ENCODE measurements around the gene LINS1.

LINS1 gene

DNA sequence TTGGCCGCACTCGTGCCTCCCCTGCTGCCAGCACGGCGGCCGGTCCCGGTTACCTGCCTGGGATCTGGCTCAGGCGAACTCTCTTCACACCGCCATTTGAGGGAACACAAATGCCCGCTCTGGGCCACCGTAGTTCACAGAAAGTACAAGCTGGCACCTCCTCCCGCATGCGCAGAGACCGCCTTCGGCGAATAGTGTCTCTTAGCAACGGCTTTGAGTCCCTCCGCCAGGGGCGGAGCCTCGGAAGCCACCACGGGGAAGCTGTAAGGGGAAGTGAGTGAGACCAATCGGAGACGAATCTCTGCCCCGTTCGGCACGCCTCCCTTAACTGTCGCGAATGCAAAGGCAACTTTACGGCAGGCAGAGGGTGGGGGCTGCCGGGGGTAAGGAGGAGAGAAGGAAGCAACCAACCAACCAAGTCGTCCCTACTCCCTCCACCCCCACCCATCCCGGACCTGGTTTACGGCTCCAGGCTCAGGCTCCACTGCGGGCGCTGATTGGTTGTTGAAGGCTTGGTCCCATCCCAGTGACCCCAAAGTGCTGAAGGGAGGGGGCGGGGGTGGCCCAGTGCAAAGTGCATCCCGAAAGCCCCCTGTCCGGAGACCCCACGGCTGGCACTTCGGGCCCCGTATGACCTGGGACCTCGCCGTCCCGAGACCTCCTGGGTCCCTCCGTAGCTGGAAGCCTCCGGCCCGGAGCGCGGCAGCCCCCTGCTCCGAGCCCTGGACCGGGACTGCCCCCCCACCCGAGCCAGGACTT is at the start of gene LINS1, which contains the start of gene ASB7:
Gene LINS1 (minus strand): TSS at position 121 of the 759 bp plus-strand sequence. CDS start 21,342 bp downstream, outside the sequence.
Gene ASB7 (plus strand): TSS at position 526 of the 759 bp plus-strand sequence. CDS start 9,628 bp downstream, outside the sequence.
- DNase-seq (ENCODE audit: low read depth in 2 of 2) = peak; percentile 98 to 99

GRCh38 chr15:100651253-100651652 is 49.3 kb upstream of the LINS1 start:
- DNase-seq (ENCODE audit: low read depth in 2 of 2) = no peak

GRCh38 chr15:100650685-100651084 is 48.7 kb upstream of the LINS1 start:
- no peak for DNase-seq (ENCODE audit: low read depth in 2 of 2)

- DNase-seq (ENCODE audit: low read depth in 2 of 2) = no peak
Measured at GRCh38 chr15:100648951-100649350, 47.0 kb upstream of the LINS1 start.

DNA sequence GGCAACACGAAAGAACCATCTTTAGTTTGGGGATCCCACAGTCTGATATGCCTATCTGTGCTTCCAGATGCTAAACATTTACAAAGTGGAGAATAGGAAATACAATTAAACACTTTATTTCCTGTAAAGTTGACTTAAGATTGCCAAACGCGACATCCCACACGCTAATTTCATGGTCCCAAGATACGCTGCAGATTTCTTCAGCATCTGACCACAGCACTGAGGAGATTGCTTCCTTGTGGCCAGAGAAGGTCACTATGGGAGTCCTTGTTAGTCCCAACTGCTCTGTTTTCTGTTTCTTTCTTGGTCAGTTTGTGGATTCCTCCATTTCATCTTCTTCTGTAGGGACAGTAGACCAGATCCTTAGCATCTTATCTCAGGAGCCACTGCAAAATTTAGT is 43.7 kb upstream of the LINS1 start:
- no peak for DNase-seq (ENCODE audit: low read depth in 2 of 2)

GRCh38 chr15:100642950-100643338 is 41.0 kb upstream of the LINS1 start:
- no peak for DNase-seq (ENCODE audit: low read depth in 2 of 2)

GRCh38 chr15:100642213-100642949 is 40.4 kb upstream of the LINS1 start:
- DNase-seq (ENCODE audit: low read depth in 2 of 2) = no peak

- no peak for DNase-seq (ENCODE audit: low read depth in 2 of 2)
Measured at GRCh38 chr15:100638177-100638730, 36.3 kb upstream of the LINS1 start.

DNA sequence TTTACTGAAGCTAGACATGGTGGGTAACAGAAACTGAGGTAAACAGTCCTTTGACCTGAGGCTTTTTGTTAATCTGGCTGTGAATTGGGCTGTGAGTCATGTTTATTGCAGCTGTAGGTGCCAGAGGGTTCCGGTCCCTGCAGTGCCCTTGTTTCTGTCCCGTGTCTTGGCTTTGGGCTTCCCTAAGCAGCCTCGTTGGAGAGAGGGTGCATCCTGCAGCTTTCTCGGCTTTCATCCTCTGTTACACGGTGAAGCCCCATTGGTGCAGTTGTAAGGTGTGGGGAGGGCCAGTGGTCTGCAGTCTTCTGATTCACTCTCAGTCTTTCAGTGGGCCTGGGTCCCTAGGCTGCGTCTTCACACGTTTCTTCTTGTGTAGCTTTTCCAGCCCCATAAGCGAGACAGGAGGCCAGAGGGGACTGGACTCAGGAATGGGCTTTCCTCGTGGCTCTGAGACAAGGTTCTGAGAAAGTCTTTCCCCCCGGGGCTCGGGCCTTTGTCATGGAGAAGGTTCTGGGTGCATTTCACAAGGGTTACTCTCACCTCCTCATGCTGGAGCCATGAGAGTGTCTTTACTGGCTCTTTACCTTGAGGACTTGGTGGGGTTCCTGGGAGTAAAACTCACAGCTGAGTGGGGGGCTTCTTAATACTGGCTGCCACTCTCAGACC is 33.6 kb upstream of the LINS1 start:
- DNase-seq (ENCODE audit: low read depth in 2 of 2) = no peak

- DNase-seq (ENCODE audit: low read depth in 2 of 2) = no peak
Measured at GRCh38 chr15:100633763-100634075, 31.7 kb upstream of the LINS1 start.

GRCh38 chr15:100631831-100632230 is 29.8 kb upstream of the LINS1 start:
- DNase-seq (ENCODE audit: low read depth in 2 of 2) = no peak

GRCh38 chr15:100628746-100629145 is 26.8 kb upstream of the LINS1 start:
- DNase-seq (ENCODE audit: low read depth in 2 of 2) = no peak

DNA sequence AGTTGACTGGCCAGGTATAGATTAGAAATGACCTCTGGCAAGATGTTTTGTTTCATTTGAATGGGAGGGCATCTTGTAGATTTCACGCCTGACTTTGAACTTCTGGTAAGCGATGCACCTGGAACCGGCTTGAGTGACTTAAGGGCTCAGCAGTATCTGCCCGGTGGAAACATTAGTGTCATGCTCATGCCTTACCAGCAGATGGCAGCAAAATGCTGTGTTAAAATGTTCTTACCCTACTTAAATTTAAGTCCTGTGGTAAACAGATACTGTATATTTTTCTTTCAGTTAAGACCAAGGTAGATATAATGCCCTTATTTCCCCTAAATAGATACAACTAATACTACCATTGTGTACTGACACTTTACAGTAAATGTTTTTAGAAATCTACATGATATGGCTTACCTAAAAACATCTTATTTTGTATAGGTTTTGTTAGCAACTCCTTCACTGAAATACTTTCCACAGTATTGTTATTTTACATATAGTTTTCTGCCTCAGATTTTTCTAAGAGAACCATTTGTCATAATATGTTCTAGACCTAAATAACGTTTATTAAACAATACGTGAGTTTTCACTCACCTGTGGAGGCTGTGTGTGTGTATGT is 25.9 kb upstream of the LINS1 start:
- peak; percentile 6 to 16 for DNase-seq (ENCODE audit: low read depth in 2 of 2)

DNA sequence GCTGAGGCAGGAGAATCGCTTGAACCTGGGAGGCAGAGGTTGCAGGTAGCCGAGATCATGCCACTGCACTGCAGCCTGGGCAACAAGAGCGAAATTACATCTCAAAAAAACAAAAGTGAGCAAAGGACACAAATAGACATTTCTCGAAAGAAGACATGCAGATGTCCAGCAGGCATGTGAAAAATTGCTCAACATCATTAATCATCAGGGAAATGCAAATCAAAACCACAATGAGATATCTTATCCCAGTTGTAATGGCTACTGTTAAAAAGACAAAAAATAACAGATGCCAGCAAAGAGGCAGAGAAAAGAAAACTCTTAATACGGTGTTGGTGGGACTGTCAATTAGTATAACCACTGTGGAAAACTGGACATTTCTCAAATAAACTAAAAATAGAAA is 21.3 kb upstream of the LINS1 start:
- DNase-seq (ENCODE audit: low read depth in 2 of 2) = no peak

DNA sequence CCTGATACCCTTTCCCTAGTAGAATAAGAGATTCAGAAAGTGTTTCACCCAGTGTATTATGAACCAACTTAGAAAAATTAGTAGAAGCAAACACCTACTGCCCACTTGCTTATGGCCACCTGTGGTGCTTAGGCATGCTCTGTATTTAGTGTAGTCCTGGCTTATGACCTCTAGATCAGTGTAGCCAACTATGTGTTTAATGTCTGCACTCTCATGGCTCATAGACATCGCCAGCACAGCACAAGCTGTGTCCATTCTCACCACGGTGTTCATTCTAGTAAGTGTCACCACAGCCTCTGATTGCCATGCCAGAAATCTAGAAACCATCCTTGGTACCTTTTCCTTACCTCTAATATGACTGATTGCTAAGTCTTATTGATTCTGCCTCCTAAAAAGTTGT is 14.7 kb upstream of the LINS1 start:
- no peak for DNase-seq (ENCODE audit: low read depth in 2 of 2)

DNA sequence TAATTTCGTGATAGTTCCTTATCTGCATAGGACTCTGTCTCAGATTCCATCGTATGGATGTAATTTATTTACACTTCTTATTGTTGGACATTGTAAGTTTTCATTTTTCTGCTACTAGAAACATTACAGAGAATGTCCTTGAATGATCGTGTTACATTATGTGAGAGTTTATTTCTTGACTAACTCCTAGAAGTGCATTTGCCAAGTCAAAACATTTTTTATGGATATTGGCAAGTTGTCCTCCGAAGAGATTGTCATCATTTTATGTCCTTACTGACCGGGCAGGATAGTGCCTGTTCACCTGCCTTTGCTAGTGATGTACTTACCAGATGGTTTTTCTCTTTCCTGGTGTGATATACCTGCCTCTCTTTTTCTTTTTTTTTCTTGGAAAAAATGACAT is 13.8 kb upstream of the LINS1 start:
- DNase-seq (ENCODE audit: low read depth in 2 of 2) = no peak

GRCh38 chr15:100614918-100615317 is 12.9 kb upstream of the LINS1 start:
- no peak for DNase-seq (ENCODE audit: low read depth in 2 of 2)

DNA sequence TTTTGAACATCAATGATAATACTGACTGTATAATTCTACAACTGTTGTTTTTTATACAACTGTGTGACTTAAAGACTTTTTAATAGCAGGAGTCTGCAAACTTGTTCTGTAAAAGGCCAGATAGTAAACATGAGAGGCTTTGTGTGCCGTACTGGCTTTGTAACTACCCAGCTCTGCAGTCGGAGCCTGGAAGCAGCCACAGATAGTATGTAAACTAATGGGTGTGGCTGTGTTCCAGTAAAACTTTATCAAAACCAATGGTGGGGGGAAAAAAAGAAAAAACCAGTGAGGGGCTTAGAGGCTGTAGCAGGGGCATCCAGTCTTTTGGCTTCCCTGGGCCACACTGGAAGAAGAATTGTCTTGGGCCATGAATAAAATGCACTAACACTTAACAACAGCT is 12.4 kb upstream of the LINS1 start:
- no peak for DNase-seq (ENCODE audit: low read depth in 2 of 2)

DNA sequence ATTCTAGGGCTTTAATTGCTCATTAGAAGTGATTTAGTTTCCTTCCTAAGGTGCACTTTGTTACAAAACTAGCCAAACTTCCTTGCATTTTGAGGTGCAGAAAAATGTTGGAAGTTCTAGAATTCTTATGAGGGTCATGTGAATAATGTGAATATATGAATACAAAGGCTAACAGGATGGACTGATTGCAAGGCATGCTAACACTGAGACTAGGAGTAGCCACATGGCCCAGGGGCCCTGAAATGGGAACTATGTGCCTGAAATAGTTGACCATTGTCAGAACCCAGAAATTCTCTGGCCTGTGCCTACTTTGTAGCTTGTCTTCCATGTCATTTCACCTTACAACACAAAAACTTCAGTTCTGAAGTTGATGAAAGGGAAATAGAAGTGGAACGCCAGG is 11.2 kb upstream of the LINS1 start:
- DNase-seq (ENCODE audit: low read depth in 2 of 2) = no peak

DNA sequence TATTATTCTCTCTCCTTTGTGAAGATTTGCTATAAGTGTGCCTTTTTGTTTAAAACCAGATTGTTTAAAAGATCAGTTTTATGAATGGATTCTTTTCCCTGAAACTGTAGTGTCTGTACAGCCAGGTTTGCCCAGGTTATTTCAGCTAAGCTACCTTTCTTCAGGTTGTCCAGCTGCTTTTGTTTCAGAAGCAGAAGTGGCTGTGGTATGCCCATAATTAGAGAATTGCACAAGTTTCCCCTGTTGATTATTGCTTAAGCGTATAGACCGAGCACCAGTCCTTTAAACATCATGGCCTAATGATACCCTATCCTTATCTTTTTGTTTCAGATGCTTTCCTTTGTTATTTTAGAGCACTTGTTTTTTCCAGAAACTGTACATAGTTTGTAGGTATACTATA is 10.6 kb upstream of the LINS1 start:
- DNase-seq (ENCODE audit: low read depth in 2 of 2) = no peak

DNA sequence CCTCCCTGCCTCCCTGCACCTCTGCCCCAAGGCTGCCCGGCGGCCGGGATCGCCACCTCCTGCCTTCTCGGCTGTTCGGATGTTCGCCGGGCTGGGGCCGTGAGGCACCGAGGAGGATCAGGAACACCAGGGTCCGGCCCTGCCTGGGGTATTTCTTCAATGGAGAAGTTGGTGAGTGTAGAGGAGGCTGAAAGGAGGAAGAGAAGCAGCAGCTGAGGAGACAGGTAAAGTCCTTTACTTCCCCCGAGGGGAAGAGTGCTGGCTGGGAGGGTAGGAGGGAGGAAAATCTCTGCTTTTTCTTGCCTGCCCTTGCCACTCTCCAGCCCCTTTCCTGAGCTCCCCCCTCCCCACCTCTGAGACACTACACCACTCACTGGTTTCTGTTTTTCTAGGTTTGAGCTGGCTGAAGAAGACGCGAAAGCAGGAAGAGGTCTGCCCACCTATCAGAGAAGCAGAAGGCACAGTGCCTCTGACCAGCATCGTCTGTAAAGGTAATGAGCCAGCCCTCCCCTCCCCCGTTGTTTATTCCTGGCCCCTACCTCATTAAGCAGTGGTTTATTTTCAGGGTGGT is 924 bp upstream of the LINS1 start:
- DNase-seq (ENCODE audit: low read depth in 2 of 2) = peak in 1 of 2 donors; percentile 34

DNA sequence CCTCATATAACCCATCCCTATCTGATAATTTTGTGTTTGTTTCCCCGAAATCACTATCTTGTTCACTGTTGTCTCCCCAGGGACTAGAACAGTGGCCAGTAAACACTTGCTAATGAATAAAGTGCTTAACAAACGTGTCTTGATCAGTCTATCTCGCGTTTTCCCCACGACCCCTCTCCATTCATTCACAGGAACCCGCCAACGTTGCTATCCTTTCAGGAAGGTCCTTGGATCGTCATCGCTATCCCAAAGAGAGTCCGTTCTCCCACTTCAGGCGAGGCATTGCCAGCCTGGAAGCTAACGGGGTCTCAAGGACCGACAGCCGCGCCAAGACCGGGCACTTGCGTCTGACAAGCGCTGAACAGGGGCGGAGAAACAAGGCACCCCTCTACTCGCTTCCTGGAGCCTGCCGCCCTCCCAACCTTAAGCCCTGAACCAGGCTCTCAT is 344 bp downstream of the LINS1 start:
- DNase-seq (ENCODE audit: low read depth in 2 of 2) = no peak

Data from stimulated activated CD8-positive, alpha-beta memory T cell treated with anti-CD3 and anti-CD28 coated beads, Interleukin-2, amount 100 ng/mL, for 48 hours (primary cell).